ENCODE measurements around the gene RAB18. TPM values are rescaled to one million over a fixed set of nuclear protein-coding genes. Genes with fewer than 3 reads are reported as not detected.

RAB18 gene
- total RNA-seq, 1 experiment from 2014 or later, result 68.1 TPM

- ChIA-PET CTCF (no interaction called here), RAD21 (ENCODE audit: low non-redundant PET in 1 of 2, low total read pairs in 2 of 2, uncharacterized antibody in 2 of 2, unreplicated experiment in 2 of 2) (no interaction called here), POLR2A (no interaction called here)
- Histone ChIP-seq H3K27me3 (ENCODE audit: insufficient read depth, low read length) (no peaks in the 10 kb centered on the region), H3K79me2 (ENCODE audit: insufficient read depth, low read length) (no peaks in the 10 kb centered on the region), H3K4me2 (ENCODE audit: low read length) (no peak overlapping the region), H3K9me3 (ENCODE audit: control insufficient read depth in 1 of 2, insufficient read depth in 1 of 2, low read depth in 1 of 2, low read length in 2 of 2) (no peaks in the 10 kb centered on the region), H4K20me1 (ENCODE audit: insufficient read depth) (no peaks in the 10 kb centered on the region), H3K36me3 (ENCODE audit: control insufficient read depth in 1 of 2, insufficient read depth in 2 of 2, low read length in 2 of 2) (no peaks in the 10 kb centered on the region), H2AFZ (ENCODE audit: low read depth, low read length, poor library complexity, severe bottlenecking) (no peak overlapping the region), H3K27ac (ENCODE audit: low read depth, low read length) (no peak overlapping the region), H3K4me1 (ENCODE audit: control insufficient read depth in 1 of 2, insufficient read depth in 2 of 2, low read length in 2 of 2) (no peaks in the 10 kb centered on the region), H3K4me3 (replicated peaks in 1 of 2; ENCODE audit: low read depth in 1 of 2, low read length in 2 of 2) (no peak overlapping the region), H3K9ac (ENCODE audit: low read length) (no peak overlapping the region), H3K9me2 (ENCODE audit: insufficient read depth) (no peaks in the 10 kb centered on the region)
- no peak for DNase-seq (ENCODE audit: low read depth, low spot score)
- no peak for ATAC-seq
- intact Hi-C loops (cut with micrococcal nuclease), result no loop called here
- no TSS peak for BruUV-seq (replicated peaks)
- TF ChIP-seq POLR2A (IDR thresholded peaks at IDR 0.05; ENCODE audit: borderline replicate concordance, extremely low read depth, insufficient read depth, insufficient read length) (no peak), ZNF274 (IDR thresholded peaks at IDR 0.05; ENCODE audit: low read depth, low read length) (no peak), ZFX (IDR thresholded peaks at IDR 0.05) (no peak), SP1 (IDR thresholded peaks at IDR 0.05; ENCODE audit: low read depth) (no peak), RAD21 (IDR thresholded peaks at IDR 0.05; ENCODE audit: low read depth) (no peak), REST (IDR thresholded peaks at IDR 0.05; ENCODE audit: low read depth) (no peak), CTCF (IDR thresholded peaks at IDR 0.05 in 2 of 3, conservative IDR thresholded peaks at IDR 0.05 in 1 of 3; ENCODE audit: borderline replicate concordance in 1 of 3, insufficient read depth in 1 of 3, low read depth in 2 of 3, low read length in 2 of 3) (no peak), SRF (IDR thresholded peaks at IDR 0.05; ENCODE audit: low read depth) (no peak), CBX3 (IDR thresholded peaks at IDR 0.05; ENCODE audit: low read depth) (no peak), ELF1 (IDR thresholded peaks at IDR 0.05; ENCODE audit: borderline replicate concordance, low read depth) (no peak), JUND (IDR thresholded peaks at IDR 0.05) (no peak), TCF7L2 (IDR thresholded peaks at IDR 0.05; ENCODE audit: borderline replicate concordance, extremely low read depth, insufficient read depth, insufficient read length) (no peak), MAX (IDR thresholded peaks at IDR 0.05) (no peak), ZBTB33 (IDR thresholded peaks at IDR 0.05; ENCODE audit: extremely low read depth, insufficient replicate concordance, low read length) (no peak)
These were observed 74.2 kb downstream of the RAB18 start for GRCh38 chr10:27578316-27578715.

Measured in HCT116 (cell line).